Upper lobe of right lung (tissue), 1 donor: Measurements from ENCODE around the gene ALG1. TPM values are rescaled to one million over a fixed set of nuclear protein-coding genes. Genes with fewer than 3 reads are reported as not detected.
"Not testable (repeated sequence)": the region's sequence is repeated elsewhere in the genome, so short reads cannot be mapped to it uniquely, and the experiment has no call there.

Experiments
- ATAC-seq: fragments of 200-7000 bp; cut with Tn5 transposase; one replicate; pipeline ENCODE4 v1.9.1; 2020; ENCODE audit warnings: mild to moderate bottlenecking, moderate library complexity
- DNase-seq: peaks from one replicate; pipeline ENCODE4 v3.0.0-alpha.2; 2020
- H3K27ac ChIP-seq: fragments of 200-600 bp; one replicate; pipeline ENCODE4 v1.8.0; 2022
- H3K27me3 ChIP-seq: fragments of 200-600 bp; one replicate; pipeline ENCODE4 v1.8.0; 2022; ENCODE audit warnings: mild to moderate bottlenecking
- H3K36me3 ChIP-seq: fragments of 200-600 bp; one replicate; pipeline ENCODE4 v1.8.0; 2022
- H3K4me1 ChIP-seq: fragments of 200-600 bp; one replicate; pipeline ENCODE4 v1.8.0; 2022
- H3K4me3 ChIP-seq: fragments of 200-600 bp; one replicate; pipeline ENCODE4 v1.8.0; 2022; ENCODE audit warnings: mild to moderate bottlenecking
- H3K9me3 ChIP-seq: fragments of 200-600 bp; one replicate; pipeline ENCODE4 v1.8.0; 2022
- CTCF ChIP-seq: fragments of 200-600 bp; IDR thresholded peaks from one replicate; pipeline ENCODE4 v1.8.0; 2022; ENCODE audit warnings: antibody characterized with exemption
- intact Hi-C: fragments of 100-400 bp; cut with DNase I; formaldehyde crosslinking; loops from one replicate; pipeline ENCODE4 v1.11.0; 2022
- total RNA-seq: library from RNA; stranded (reverse); fragmentation: NEBNext Ultra II Directional; extraction: Animal tissue kit (Norgen Biotek cat#: 25700); gene quantifications from one replicate; pipeline ENCODE4 v1.2.1, GENCODE V29; 2021
- donor health status: DM: no; HTN: yes; CAD: no; lungs with severe emphysema.

Gene ALG1
- total RNA-seq, 1 donor from 2014 or later = 26.4 TPM

- no peak for TF ChIP-seq CTCF
- ATAC-seq = no peak
- Histone ChIP-seq H3K36me3 (no peaks in the 10 kb centered on the region), H3K27me3 (no peaks in the 10 kb centered on the region), H3K4me3 (no peak overlapping the region), H3K4me1 (no peaks in the 10 kb centered on the region), H3K27ac (no peak overlapping the region), H3K9me3 (no peaks in the 10 kb centered on the region)
- no peak for DNase-seq
- intact Hi-C loops = no loop called here
Measured at GRCh38 chr16:5108505-5109158, 37.0 kb downstream of the ALG1 start.

GRCh38 chr16:5110933-5111332 is 39.3 kb downstream of the ALG1 start:
- intact Hi-C loops, H3K4me1 ChIP-seq, H3K27ac ChIP-seq, DNase-seq, H3K36me3 ChIP-seq, H3K9me3 ChIP-seq, H3K4me3 ChIP-seq, H3K27me3 ChIP-seq, ATAC-seq: not testable (repeated sequence)

GRCh38 chr16:5116780-5117295 is 45.2 kb downstream of the ALG1 start:
- H3K27ac ChIP-seq, H3K9me3 ChIP-seq, intact Hi-C loops, H3K4me1 ChIP-seq, DNase-seq, H3K27me3 ChIP-seq, H3K4me3 ChIP-seq, H3K36me3 ChIP-seq, ATAC-seq: not testable (repeated sequence)

GRCh38 chr16:5117300-5118087 is 45.9 kb downstream of the ALG1 start:
- H3K4me1 ChIP-seq, H3K36me3 ChIP-seq, H3K4me3 ChIP-seq, H3K27ac ChIP-seq, H3K9me3 ChIP-seq, intact Hi-C loops, ATAC-seq, H3K27me3 ChIP-seq: not testable (repeated sequence)
- DNase-seq = peak; percentile 73

- intact Hi-C loops, ATAC-seq, H3K9me3 ChIP-seq, H3K4me1 ChIP-seq, H3K27ac ChIP-seq, H3K36me3 ChIP-seq, H3K4me3 ChIP-seq, DNase-seq, H3K27me3 ChIP-seq: not testable (repeated sequence)
Measured at GRCh38 chr16:5131467-5132004, 59.9 kb downstream of the ALG1 start.

- DNase-seq = not testable (repeated sequence)
Measured at GRCh38 chr16:5132915-5133600, 61.4 kb downstream of the ALG1 start.

GRCh38 chr16:5134739-5135452 is 63.3 kb downstream of the ALG1 start:
- H3K4me1 ChIP-seq, H3K36me3 ChIP-seq, intact Hi-C loops, H3K27ac ChIP-seq, DNase-seq, H3K4me3 ChIP-seq, H3K9me3 ChIP-seq, ATAC-seq, H3K27me3 ChIP-seq: not testable (repeated sequence)

More at GRCh38 chr16:5132915-5133600, 61.4 kb downstream of the ALG1 start:
- H3K27me3 ChIP-seq, H3K36me3 ChIP-seq, intact Hi-C loops, H3K4me3 ChIP-seq, H3K4me1 ChIP-seq, ATAC-seq, H3K27ac ChIP-seq, H3K9me3 ChIP-seq: not testable (repeated sequence)

Other genes starting within 250 kb of the ALG1 start
- gene GLYR1, start 224.6 kb upstream of the ALG1 start, total RNA-seq = 85.7 TPM
- 36.6 TPM for gene UBN1, start 224.4 kb upstream of the ALG1 start, total RNA-seq
- gene PPL, start 134.7 kb upstream of the ALG1 start, total RNA-seq = 78.1 TPM
- gene SEC14L5, start 113.5 kb upstream of the ALG1 start, total RNA-seq = 0.52 TPM
- gene NAGPA, start 37.9 kb upstream of the ALG1 start, total RNA-seq = 16.7 TPM
- 201 TPM for gene C16orf89, start 5.9 kb upstream of the ALG1 start, total RNA-seq
- 9.6 TPM for gene EEF2KMT, start 26.0 kb downstream of the ALG1 start, total RNA-seq